NB4 (cell line): ENCODE measurements around the gene CDIPT.

Experiments used
- POLR2A ChIP-seq: IDR thresholded peaks from 2 replicates; pipeline ENCODE4 v1.6.1; 2011; ENCODE audit warnings: mild to moderate bottlenecking; ENCODE audit not compliant: insufficient read length; ENCODE audit errors: extremely low read depth
- TF ChIP-seq, protein P1 (sequence below): IDR thresholded peaks from one replicate; pipeline ENCODE4 v1.5.1; 2012; ENCODE audit warnings: low read depth, low read length

DNA sequence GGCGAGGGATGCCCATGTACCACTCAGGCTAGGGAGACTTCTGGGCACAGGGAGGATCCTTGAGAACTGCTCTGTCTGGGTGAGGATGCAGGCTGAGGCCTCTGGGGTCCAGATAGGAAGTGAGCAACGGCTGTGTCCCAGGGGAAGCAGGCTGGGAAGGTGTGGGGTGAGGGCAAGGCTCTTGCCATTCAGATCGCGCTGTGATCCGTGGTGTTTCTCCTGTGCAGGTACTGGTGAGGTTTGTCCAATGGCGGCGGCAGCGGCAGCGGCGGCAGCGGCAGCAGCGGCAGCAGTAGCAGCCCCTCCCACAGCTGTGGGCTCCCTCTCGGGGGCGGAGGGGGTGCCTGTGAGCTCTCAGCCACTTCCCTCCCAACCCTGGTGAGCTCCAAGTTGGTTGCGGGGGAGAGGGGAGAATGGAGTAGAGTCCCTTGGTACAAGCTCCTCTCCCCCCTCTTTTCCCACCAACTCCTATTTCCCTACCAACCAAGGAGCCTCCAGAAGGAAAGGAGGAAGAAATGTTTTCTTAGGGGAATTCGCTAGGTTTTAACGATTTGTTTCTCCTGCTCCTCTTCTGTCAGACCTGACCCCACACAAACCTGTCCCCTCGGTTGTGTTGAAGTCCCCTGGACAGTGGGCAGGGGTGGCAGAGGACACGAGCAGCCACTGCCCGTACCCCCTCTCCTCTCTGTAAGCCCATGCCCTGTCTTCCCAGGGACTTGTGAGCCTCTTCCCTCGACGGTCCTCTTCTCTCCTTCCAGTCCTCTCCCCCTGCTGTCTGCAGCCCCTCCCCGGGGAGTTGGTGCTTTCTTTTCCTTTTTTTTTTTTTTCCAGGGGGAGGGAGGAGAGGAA, 53.0 kb downstream of the CDIPT start:
- TF ChIP-seq, protein P1, sequence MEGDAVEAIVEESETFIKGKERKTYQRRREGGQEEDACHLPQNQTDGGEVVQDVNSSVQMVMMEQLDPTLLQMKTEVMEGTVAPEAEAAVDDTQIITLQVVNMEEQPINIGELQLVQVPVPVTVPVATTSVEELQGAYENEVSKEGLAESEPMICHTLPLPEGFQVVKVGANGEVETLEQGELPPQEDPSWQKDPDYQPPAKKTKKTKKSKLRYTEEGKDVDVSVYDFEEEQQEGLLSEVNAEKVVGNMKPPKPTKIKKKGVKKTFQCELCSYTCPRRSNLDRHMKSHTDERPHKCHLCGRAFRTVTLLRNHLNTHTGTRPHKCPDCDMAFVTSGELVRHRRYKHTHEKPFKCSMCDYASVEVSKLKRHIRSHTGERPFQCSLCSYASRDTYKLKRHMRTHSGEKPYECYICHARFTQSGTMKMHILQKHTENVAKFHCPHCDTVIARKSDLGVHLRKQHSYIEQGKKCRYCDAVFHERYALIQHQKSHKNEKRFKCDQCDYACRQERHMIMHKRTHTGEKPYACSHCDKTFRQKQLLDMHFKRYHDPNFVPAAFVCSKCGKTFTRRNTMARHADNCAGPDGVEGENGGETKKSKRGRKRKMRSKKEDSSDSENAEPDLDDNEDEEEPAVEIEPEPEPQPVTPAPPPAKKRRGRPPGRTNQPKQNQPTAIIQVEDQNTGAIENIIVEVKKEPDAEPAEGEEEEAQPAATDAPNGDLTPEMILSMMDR: no peak
- no peak for TF ChIP-seq POLR2A
